GM18858 (cell line): ENCODE measurements around the gene HSDL2.
A peak's percentile ranks its signal among the peaks of the same experiment; 100 is the strongest.
"Not testable (repeated sequence)": the region's sequence is repeated elsewhere in the genome, so short reads cannot be mapped to it uniquely, and the experiment has no call there.

ENCODE experiments used
- ATAC-seq: cut with Tn5 transposase; IDR thresholded peaks from one replicate; pipeline ENCODE4 v1.9.1; 2021; ENCODE audit not compliant: unreplicated experiment

The HSDL2 gene

GRCh38 chr9:112365257-112365656, 14.7 kb upstream of the HSDL2 start:
- ATAC-seq: not testable (repeated sequence)

- no peak for ATAC-seq
Observed at GRCh38 chr9:112366591-112366990, 13.3 kb upstream of the HSDL2 start.

GRCh38 chr9:112367465-112367864, 12.4 kb upstream of the HSDL2 start:
- ATAC-seq: no peak

- ATAC-seq: no peak
Observed at GRCh38 chr9:112369817-112370216, 10.1 kb upstream of the HSDL2 start.

- no peak for ATAC-seq
Observed at GRCh38 chr9:112371060-112371459, 8.8 kb upstream of the HSDL2 start.

- not testable (repeated sequence) for ATAC-seq
Observed at GRCh38 chr9:112373666-112374065, 6.2 kb upstream of the HSDL2 start.

GRCh38 chr9:112374232-112374631, 5.7 kb upstream of the HSDL2 start:
- not testable (repeated sequence) for ATAC-seq

GRCh38 chr9:112375361-112375760, 4.5 kb upstream of the HSDL2 start:
- no peak for ATAC-seq

- ATAC-seq: no peak
Observed at GRCh38 chr9:112377087-112377486, 2.8 kb upstream of the HSDL2 start.

GRCh38 chr9:112377684-112378327, 2.1 kb upstream of the HSDL2 start:
- ATAC-seq: no peak

- no peak for ATAC-seq
Observed at GRCh38 chr9:112378328-112379176, 1.4 kb upstream of the HSDL2 start.

GRCh38 chr9:112379177-112380101, 469 bp upstream of the HSDL2 start:
- ATAC-seq: peak; percentile 64

GRCh38 chr9:112380825-112381221, 915 bp downstream of the HSDL2 start:
- ATAC-seq: no peak

GRCh38 chr9:112382066-112382465, 2.2 kb downstream of the HSDL2 start:
- ATAC-seq: no peak

- ATAC-seq: no peak
Observed at GRCh38 chr9:112382501-112383364, 2.8 kb downstream of the HSDL2 start.

GRCh38 chr9:112384219-112384618, 4.3 kb downstream of the HSDL2 start:
- ATAC-seq: no peak

GRCh38 chr9:112384690-112385089, 4.8 kb downstream of the HSDL2 start:
- ATAC-seq: no peak

GRCh38 chr9:112387115-112387514, 7.2 kb downstream of the HSDL2 start:
- ATAC-seq: no peak

GRCh38 chr9:112389897-112390296, 10.0 kb downstream of the HSDL2 start:
- not testable (repeated sequence) for ATAC-seq

GRCh38 chr9:112391936-112392560, 12.1 kb downstream of the HSDL2 start:
- ATAC-seq: not testable (repeated sequence)
